CD4-positive, alpha-beta T cell treated with Interleukin-15 for 4 hours (primary cell): ENCODE results near the gene NUDT8.
A peak's percentile ranks its signal among the peaks of the same experiment; 100 is the strongest.
"Not testable (repeated sequence)": the region's sequence is repeated elsewhere in the genome, so short reads cannot be mapped to it uniquely, and the experiment has no call there.

Experiments
- DNase-seq: peaks from one replicate; pipeline ENCODE4 v3.0.0-alpha.2; 2020; ENCODE audit warnings: low spot score

Gene NUDT8

GRCh38 chr11:67660752-67661151, 31.0 kb upstream of the NUDT8 start:
- not testable (repeated sequence) for DNase-seq

GRCh38 chr11:67659651-67660165, 30.0 kb upstream of the NUDT8 start:
- not testable (repeated sequence) for DNase-seq

GRCh38 chr11:67657300-67657699, 27.6 kb upstream of the NUDT8 start:
- DNase-seq: no peak

GRCh38 chr11:67656278-67656922, 26.7 kb upstream of the NUDT8 start:
- no peak for DNase-seq

GRCh38 chr11:67654225-67654624, 24.5 kb upstream of the NUDT8 start:
- no peak for DNase-seq

- DNase-seq: no peak
Measured at GRCh38 chr11:67652965-67653845, 23.5 kb upstream of the NUDT8 start.

- no peak for DNase-seq
Measured at GRCh38 chr11:67651976-67652781, 22.4 kb upstream of the NUDT8 start.

GRCh38 chr11:67649634-67650510, 20.1 kb upstream of the NUDT8 start:
- DNase-seq: no peak

GRCh38 chr11:67648796-67649613, 19.3 kb upstream of the NUDT8 start:
- DNase-seq: no peak

GRCh38 chr11:67648140-67648795, 18.5 kb upstream of the NUDT8 start:
- DNase-seq: peak; percentile 48

- DNase-seq: no peak
Measured at GRCh38 chr11:67647471-67647870, 17.7 kb upstream of the NUDT8 start.

- peak; percentile 29 for DNase-seq
Measured at GRCh38 chr11:67646535-67647336, 17.0 kb upstream of the NUDT8 start.

- DNase-seq: no peak
Measured at GRCh38 chr11:67645521-67646461, 16.1 kb upstream of the NUDT8 start.

GRCh38 chr11:67644472-67645418, 15.0 kb upstream of the NUDT8 start:
- no peak for DNase-seq

- DNase-seq: no peak
Measured at GRCh38 chr11:67644042-67644441, 14.3 kb upstream of the NUDT8 start.
